Superior temporal gyrus (tissue), 1 donor: ENCODE data around the gene AIF1.

Source experiments
- DNase-seq: peaks from one replicate; pipeline ENCODE4 v3.0.0-alpha.2; 2016; ENCODE audit errors: extremely low spot score

AIF1 gene

GRCh38 chr6:31642798-31643570 lies 27.9 kb downstream of the AIF1 start:
- DNase-seq: no peak

GRCh38 chr6:31643818-31644454 lies 28.9 kb downstream of the AIF1 start:
- DNase-seq: no peak

DNA sequence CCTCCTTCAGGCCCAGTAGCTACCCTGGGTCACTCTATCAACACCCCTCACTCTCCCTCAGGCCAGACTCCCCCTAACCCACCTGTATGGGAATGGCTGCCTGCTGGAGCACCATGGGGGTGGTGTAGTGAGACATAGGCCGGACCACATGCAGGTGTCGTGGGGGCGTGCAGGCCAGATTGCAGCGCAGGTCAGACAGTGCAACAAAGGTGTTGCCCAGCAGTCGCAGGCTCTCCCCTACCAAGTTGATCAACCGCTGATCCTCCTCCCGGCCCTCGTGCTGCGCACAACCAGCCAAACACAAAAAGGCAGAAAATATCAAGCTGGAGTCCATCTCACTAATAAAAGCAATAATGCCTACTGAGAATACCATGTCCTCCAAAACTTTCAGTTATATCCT lies 30.3 kb downstream of the AIF1 start:
- no peak for DNase-seq

GRCh38 chr6:31651602-31652191 lies 36.7 kb downstream of the AIF1 start:
- DNase-seq: no peak

GRCh38 chr6:31652925-31653724 lies 38.1 kb downstream of the AIF1 start:
- no peak for DNase-seq

- DNase-seq: no peak
These were observed 39.7 kb downstream of the AIF1 start for GRCh38 chr6:31654574-31655348.

DNA sequence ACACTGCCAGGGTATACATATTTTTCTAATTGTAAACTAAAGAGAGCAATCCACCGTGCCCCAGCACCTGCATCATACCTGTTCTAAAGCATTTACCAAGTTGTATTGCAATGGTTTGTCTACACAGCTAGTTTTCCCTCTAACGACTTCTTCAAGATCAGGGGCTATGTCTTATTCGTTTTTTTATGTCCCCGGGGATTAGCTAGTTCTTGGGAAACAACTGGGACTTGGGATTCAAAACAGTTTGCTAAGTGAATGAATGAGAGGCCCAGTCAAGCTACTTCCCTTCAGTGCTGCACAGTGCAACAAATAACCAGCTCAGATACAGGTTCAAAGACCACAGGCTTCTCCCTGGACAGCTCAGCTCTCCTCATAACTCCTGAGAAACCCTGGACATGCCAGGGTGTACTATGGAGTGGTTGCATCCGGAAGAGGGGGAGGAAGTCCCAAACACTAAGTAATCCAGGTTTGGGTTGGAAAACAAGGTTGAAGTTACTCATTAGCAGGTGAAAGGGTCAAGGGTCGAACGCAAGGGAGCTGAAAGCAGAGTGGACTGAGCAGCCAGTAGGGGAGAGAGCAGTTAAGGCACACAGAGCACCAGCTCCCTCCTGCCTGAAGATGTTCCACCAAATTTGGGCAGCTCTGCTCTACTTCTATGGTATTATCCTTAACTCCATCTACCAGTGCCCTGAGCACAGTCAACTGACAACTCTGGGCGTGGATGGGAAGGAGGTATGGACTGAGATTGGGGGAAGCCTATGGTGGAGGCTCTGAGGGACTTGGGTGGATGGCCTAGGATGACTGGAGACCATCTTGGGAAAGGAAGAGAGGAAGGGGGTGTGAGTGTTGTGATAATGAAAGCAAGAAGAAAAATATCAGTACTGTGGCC lies 40.6 kb downstream of the AIF1 start, which contains the start of gene APOM:
Gene APOM (plus strand): TSS at position 546 of the 889 bp plus-strand sequence. CDS start 73 bp downstream, at position 619.
- DNase-seq: no peak

DNA sequence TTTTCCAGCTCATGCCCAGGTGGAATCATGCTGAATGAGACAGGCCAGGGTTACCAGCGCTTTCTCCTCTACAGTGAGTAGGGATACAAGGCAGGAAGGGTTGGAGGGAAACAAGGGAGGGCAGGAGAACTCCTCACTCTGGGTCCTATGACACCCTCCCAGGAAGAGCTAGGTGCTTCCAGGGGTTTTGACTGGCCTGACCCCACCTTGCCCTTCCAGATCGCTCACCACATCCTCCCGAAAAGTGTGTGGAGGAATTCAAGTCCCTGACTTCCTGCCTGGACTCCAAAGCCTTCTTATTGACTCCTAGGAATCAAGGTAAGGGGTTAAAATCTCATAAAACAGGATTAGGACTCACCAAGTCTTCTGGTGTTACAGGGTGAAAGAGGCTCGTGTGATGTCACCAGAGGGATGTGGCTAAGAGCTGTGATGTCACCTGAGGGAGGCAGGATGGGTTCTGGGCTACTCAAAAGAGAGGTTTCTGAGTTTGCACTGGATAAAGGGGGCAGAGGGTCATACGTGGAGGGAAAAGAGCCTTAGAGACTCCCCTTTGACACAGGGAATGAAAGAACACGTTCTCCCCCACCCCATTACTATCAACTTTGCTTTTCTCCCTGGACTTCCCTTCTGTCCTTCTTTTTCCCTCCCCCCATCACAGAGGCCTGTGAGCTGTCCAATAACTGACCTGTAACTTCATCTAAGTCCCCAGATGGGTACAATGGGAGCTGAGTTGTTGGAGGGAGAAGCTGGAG lies 42.5 kb downstream of the AIF1 start:
- no peak for DNase-seq

- DNase-seq: no peak
These were observed 43.2 kb downstream of the AIF1 start for GRCh38 chr6:31658158-31658688.

GRCh38 chr6:31658983-31659648 lies 44.1 kb downstream of the AIF1 start:
- no peak for DNase-seq

- peak; percentile 18 for DNase-seq
These were observed 44.8 kb downstream of the AIF1 start for GRCh38 chr6:31659649-31660380.

GRCh38 chr6:31660381-31661261 lies 45.6 kb downstream of the AIF1 start, which contains the start of gene C6orf47:
TSS of gene C6orf47 (minus strand) at chr6:31660778. CDS start at chr6:31659947, 831 bp downstream.
- DNase-seq: peak; percentile 73

DNA sequence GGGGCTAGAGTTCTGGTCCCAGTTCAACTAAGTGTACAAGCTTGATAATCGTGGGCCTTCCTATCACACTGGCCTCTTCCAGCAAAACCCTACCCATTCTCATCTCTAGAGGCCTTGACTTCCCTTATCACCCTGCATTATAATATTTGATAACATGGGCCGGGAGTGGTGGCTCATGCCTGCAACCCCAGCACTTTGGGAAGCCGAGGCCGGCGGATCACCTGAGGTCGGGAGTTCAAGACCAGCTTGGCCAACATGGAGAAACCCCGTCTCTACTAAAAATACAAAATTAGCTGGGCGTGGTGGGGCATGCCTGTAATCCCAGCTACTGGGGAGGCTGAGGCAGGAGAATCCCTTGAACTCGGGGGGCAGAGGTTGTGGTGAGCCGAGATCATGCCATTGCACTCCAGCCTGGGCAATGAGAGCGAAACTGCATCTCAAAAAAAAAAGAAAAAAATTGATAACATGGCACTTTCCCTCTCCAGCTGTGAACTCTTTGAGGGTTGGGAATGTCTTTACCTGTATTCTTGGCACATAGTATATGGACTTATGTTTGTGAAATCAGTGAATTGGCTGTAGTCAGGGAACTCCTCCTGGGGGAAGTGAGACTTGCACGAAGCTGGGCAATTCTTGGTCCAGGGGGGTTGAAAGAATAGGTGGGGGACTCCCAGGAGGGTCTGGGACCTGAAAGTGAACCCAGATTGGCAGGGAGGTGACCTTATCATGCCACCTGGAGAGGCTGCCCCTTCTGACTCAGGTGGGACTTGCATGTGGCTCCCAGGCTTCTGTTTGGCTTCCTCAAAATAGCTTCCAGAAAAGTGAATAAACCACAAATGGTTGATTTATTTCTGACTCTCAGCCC lies 46.5 kb downstream of the AIF1 start:
- no peak for DNase-seq

GRCh38 chr6:31662124-31662723 lies 47.2 kb downstream of the AIF1 start:
- DNase-seq: no peak
